SH-SY5Y (cell line): ENCODE data around the gene FOXC2.

Experiments
- GATA2 ChIP-seq: IDR thresholded peaks from 2 replicates; pipeline ENCODE4 v1.6.1; 2011; ENCODE audit warnings: mild to moderate bottlenecking, low read depth, low read length
- GATA3 ChIP-seq: IDR thresholded peaks from 2 replicates; pipeline ENCODE4 v1.6.1; 2011; ENCODE audit warnings: low read depth, mild to moderate bottlenecking, low read length, moderate library complexity

DNA sequence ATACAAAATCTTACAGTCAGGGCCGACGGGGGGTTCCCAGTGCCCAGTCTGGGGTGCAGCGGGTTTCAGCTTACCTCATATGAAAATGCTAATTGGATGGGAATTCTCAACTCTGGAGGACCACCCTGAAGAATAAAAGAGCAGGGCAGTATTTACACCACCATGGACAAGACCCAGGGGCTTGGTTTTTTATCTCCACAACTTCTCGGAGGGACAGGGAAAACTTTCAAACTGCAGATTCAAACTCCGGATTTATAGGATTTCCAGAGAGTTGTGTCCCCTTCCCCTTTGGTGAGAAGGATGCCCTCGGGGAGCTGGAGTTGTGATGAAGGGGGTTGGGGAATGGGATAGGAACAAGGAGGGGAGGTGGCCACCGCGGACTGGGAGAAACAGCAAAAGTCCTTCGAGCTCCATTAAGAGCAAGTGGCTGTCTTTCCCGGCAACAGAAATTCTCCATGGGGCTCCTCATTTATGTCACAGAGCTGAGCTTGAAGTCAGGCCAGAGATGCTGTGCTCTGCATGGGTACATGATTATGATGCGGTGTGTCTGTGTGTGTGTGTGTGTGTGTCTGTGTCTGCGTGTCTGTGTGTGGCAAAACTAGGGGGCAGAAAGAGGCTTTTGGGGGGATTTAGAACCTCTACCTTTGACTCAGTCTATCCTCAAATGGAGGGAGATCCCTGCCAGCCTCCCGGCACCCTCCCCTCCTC is 27.4 kb downstream of the FOXC2 start:
- TF ChIP-seq GATA2 (no peak), GATA3 (no peak)
